ENCODE measurements around the gene NEK2.

NEK2 gene

GRCh38 chr1:211619033-211619996 lies 56.1 kb downstream of the NEK2 start:
- no peak for DNase-seq (ENCODE audit: low read depth)
- H3K4me3 ChIP-seq (ENCODE audit: low read depth, low read length): no peak overlapping the region

GRCh38 chr1:211616965-211617297 lies 58.5 kb downstream of the NEK2 start:
- DNase-seq (ENCODE audit: low read depth): no peak
- no peak overlapping the region for H3K4me3 ChIP-seq (ENCODE audit: low read depth, low read length)

DNA sequence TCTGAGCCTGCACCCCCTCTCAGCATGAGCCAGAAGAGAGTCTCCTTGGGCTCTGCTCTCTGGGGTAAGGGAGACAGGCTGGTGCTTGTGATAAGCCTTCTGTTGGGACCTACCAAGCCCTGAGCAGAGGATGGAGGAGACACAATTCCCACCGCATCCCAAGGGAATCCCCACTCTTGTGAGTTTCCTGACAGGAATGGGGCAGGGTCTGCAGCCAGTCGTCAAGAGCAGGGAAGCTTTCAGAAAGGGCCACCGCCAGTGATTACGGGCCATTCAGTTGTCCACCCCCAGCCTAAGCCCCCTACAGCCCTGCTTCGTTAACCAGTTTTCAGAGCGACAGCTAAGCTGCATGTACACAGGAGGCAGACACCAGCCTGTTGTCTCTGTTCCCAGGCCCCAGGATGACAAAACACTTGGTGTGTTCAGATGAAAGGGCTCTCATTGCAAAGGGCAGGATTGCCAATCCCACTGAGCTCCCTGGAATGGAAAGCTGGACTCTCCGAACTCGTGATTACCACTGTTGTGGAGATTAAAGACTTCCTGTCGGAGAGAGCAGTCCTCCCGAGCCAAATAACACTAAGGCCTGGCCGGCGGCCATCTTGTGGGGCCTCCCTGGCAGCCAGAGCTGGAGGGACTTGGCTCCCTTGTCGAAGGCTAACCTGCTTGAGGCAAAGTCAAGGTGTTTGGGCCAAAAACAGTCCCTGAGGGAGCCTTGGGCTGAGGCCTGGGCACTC lies 59.0 kb downstream of the NEK2 start:
- no peak overlapping the region for H3K4me3 ChIP-seq (ENCODE audit: low read depth, low read length)
- DNase-seq (ENCODE audit: low read depth): no peak

- DNase-seq (ENCODE audit: low read depth): no peak
- no peak overlapping the region for H3K4me3 ChIP-seq (ENCODE audit: low read depth, low read length)
Measured at GRCh38 chr1:211614615-211615014, 60.8 kb downstream of the NEK2 start.

- no peak for DNase-seq (ENCODE audit: low read depth)
- no peak overlapping the region for H3K4me3 ChIP-seq (ENCODE audit: low read depth, low read length)
Measured at GRCh38 chr1:211613951-211614350, 61.5 kb downstream of the NEK2 start.

DNA sequence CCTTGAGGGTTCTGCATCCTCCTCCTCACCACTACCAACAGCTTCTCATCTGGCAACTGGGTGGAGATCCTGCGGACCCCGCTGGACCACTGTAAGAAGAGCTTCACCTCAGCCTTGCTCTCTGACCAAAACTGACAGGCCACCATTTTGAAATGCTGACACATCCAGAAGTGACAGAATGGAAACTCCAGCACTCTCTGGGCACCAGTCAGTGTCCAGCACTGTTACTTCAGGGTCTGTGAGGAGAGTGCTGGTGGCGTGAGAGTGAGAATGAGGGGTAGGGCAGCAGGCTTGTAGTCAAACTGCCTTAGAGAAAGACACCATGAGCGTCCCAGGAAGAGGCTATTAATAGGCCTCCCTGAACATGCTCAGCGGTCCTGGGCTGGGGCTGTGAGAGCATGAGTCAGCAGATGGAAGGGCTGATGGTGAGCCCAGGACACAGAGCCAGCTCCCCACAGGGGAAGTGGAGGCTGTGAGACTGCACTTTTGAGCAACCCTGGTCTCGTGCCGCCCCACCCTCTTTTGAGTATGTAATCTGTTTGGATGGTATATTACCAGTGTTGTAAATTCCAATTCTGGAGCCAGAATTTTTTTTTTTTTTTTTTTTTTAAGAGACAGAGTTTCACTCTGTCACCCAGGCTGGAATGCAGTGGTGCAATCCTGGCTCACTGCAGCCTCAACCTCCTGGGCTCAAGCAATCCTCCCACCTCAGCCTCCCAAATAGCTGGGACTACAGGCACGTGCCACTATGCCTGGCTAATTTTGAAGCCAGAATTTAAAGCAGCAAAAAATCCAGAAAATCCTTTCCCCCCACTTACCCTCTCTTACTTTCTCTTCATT lies 62.1 kb downstream of the NEK2 start:
- no peak overlapping the region for H3K4me3 ChIP-seq (ENCODE audit: low read depth, low read length)
- peak; percentile 71 for DNase-seq (ENCODE audit: low read depth)

- DNase-seq (ENCODE audit: low read depth): no peak
Measured at GRCh38 chr1:211612786-211613107, 62.7 kb downstream of the NEK2 start.

More at GRCh38 chr1:211612786-211613107, 62.7 kb downstream of the NEK2 start:
- H3K4me3 ChIP-seq (ENCODE audit: low read depth, low read length): no peak overlapping the region
